Measurements from ENCODE around the gene NUDCD2. TPM values are rescaled to one million over a fixed set of nuclear protein-coding genes. Genes with fewer than 3 reads are reported as not detected.

NUDCD2 gene
- total RNA-seq, 2 experiments from 2014 or later: 55.5 to 62.7 TPM

GRCh38 chr5:163440954-163441353 is 18.9 kb downstream of the NUDCD2 start:
- CTCF ChIA-PET: interaction anchor here (0.9 to 4.6 kb wide), 4 partner anchors 18 to 65 kb away, joined by 3 to 25 read pairs (median 6); partner anchors contain the start of genes HMMR, MAT2B and NUDCD2
- Mint-ChIP-seq H3K36me3 (ENCODE audit: low read depth) (peaks cover 42% of the 10 kb centered on the region), H3K4me3 (no peak overlapping the region), H3K9me3 (no peaks in the 10 kb centered on the region), H3K4me1 (ENCODE audit: low read depth) (peaks cover 38% of the 10 kb centered on the region), H3K27ac (peak overlapping the region; percentile 36), H3K27me3 (no peaks in the 10 kb centered on the region)
- intact Hi-C loops (cut with micrococcal nuclease): no loop called here
- POLR2A ChIA-PET: interaction anchor here (9.0 kb wide), 1 partner anchor 19 kb away, joined by 110 read pairs; the partner anchor contains the start of genes HMMR and NUDCD2
- TF ChIP-seq CTCF (IDR thresholded peaks at IDR 0.05): no peak
- ATAC-seq (no peak), DNase-seq (no peak)

DNA sequence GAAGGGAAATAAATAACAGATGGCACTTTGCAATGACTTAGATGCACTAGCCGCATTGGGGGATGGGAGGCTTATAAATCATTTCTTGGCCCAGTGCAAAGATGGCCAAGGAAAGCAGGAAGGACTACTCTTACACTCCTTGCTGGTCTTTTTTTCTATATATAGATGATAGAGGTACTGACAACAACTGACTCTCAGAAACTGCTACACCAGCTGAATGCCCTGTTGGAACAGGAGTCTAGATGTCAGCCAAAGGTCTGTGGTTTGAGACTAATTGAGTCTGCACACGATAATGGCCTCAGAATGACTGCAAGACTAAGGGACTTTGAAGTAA is 20.8 kb downstream of the NUDCD2 start:
- no peaks in the 10 kb centered on the region for H3K27me3 Mint-ChIP-seq
- peak overlapping the region; percentile 13 for H3K27ac Mint-ChIP-seq
- TF ChIP-seq CTCF (IDR thresholded peaks at IDR 0.05): no peak
- no peak for ATAC-seq
- ChIA-PET CTCF (interaction anchor here (2.0 kb wide), 1 partner anchor 30 kb away, joined by 8 read pairs; no protein-coding TSS in a partner anchor), POLR2A (interaction anchor here (9.0 kb wide), 1 partner anchor 21 kb away, joined by 110 read pairs; the partner anchor contains the start of genes HMMR and NUDCD2)
- peaks cover 35% of the 10 kb centered on the region for H3K36me3 Mint-ChIP-seq (ENCODE audit: low read depth)
- H3K9me3 Mint-ChIP-seq: no peaks in the 10 kb centered on the region
- H3K4me3 Mint-ChIP-seq: peak overlapping the region; percentile 84
- DNase-seq: peak; percentile 21
- peaks cover 44% of the 10 kb centered on the region for H3K4me1 Mint-ChIP-seq (ENCODE audit: low read depth)
- intact Hi-C loops (cut with micrococcal nuclease): no loop called here

GRCh38 chr5:163437309-163438182 is 22.4 kb downstream of the NUDCD2 start, which contains the start of gene CCNG1:
Gene CCNG1 (plus strand): TSS chr5:163437595. CDS start chr5:163439257, 1,662 bp downstream.
- peaks cover 45% of the 10 kb centered on the region for H3K4me1 Mint-ChIP-seq (ENCODE audit: low read depth)
- DNase-seq: peak; percentile 96
- no peaks in the 10 kb centered on the region for H3K9me3 Mint-ChIP-seq
- ATAC-seq: peak; percentile 95
- ChIA-PET POLR2A (interaction anchor here (0.9 to 9.0 kb wide), 7 partner anchors 10 to 69 kb away, joined by 3 to 110 read pairs (median 3); partner anchors contain the start of genes HMMR and NUDCD2), CTCF (interaction anchor here (0.7 to 1.9 kb wide), 4 partner anchors 23 to 88 kb away, joined by 3 to 6 read pairs (median 3); partner anchors contain the start of genes HMMR and NUDCD2)
- intact Hi-C loops (cut with micrococcal nuclease): loop anchor here (2.0 kb wide), 1 partner anchor 23 kb away; the partner anchor contains the start of genes HMMR and NUDCD2
- peak within 1 kb of the TSS; percentile 93 for H3K27ac Mint-ChIP-seq
- H3K36me3 Mint-ChIP-seq (ENCODE audit: low read depth): peaks cover 32% of the 10 kb centered on the region
- H3K27me3 Mint-ChIP-seq: no peaks in the 10 kb centered on the region
- TF ChIP-seq CTCF (IDR thresholded peaks at IDR 0.05): no peak
- peak within 1 kb of the TSS; percentile 84 for H3K4me3 Mint-ChIP-seq

DNA sequence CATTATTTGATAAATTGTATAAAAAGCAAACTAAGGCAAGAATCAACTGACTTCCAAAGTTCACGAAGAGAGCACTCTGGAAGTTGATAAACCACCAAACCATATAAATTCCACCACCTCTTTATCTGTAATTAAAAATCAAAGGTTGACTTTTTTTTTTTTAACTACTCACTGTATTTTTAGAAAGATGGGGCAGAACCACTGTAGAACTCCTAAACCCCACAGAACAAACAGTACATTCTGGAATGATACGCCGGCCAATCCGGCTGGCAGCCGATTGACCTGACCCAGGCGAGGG is 22.9 kb downstream of the NUDCD2 start:
- Mint-ChIP-seq H3K36me3 (ENCODE audit: low read depth) (peaks cover 27% of the 10 kb centered on the region), H3K4me1 (ENCODE audit: low read depth) (peaks cover 42% of the 10 kb centered on the region), H3K27ac (peak overlapping the region; percentile 93), H3K9me3 (no peaks in the 10 kb centered on the region), H3K27me3 (no peaks in the 10 kb centered on the region), H3K4me3 (peak overlapping the region; percentile 84)
- TF ChIP-seq CTCF (IDR thresholded peaks at IDR 0.05): no peak
- no peak for ATAC-seq
- intact Hi-C loops (cut with micrococcal nuclease): loop anchor here (2.0 kb wide), 1 partner anchor 24 kb away; the partner anchor contains the start of genes HMMR and NUDCD2
- CTCF ChIA-PET: interaction anchor here (1.9 kb wide), 1 partner anchor 23 kb away, joined by 6 read pairs; the partner anchor contains the start of genes HMMR and NUDCD2
- POLR2A ChIA-PET: interaction anchor here (0.6 to 9.0 kb wide), 3 partner anchors 23 to 70 kb away, joined by 3 to 110 read pairs (median 3); partner anchors contain the start of genes HMMR and NUDCD2
- no peak for DNase-seq
